Effector CD4-positive, alpha-beta T cell (primary cell): ENCODE results near the gene PYROXD2.
"Not testable (repeated sequence)": the region's sequence is repeated elsewhere in the genome, so short reads cannot be mapped to it uniquely, and the experiment has no call there.

Source experiments
- DNase-seq: peaks from one replicate; pipeline ENCODE4 v3.0.0-alpha.2; 2020

The PYROXD2 gene

GRCh38 chr10:98364432-98365102 is 50.4 kb downstream of the PYROXD2 start:
- DNase-seq: no peak

GRCh38 chr10:98363220-98363619 is 51.8 kb downstream of the PYROXD2 start:
- no peak for DNase-seq

GRCh38 chr10:98361131-98362025 is 53.6 kb downstream of the PYROXD2 start:
- DNase-seq: no peak

- DNase-seq: no peak
These were observed 57.7 kb downstream of the PYROXD2 start for GRCh38 chr10:98357194-98357822.

GRCh38 chr10:98354491-98354890 is 60.5 kb downstream of the PYROXD2 start:
- DNase-seq: no peak

GRCh38 chr10:98353170-98353569 is 61.8 kb downstream of the PYROXD2 start:
- no peak for DNase-seq

GRCh38 chr10:98351831-98352402 is 63.1 kb downstream of the PYROXD2 start:
- DNase-seq: no peak

GRCh38 chr10:98349508-98349922 is 65.5 kb downstream of the PYROXD2 start:
- DNase-seq: no peak

- DNase-seq: no peak
These were observed 68.1 kb downstream of the PYROXD2 start for GRCh38 chr10:98346847-98347246.

GRCh38 chr10:98344589-98345038 is 70.4 kb downstream of the PYROXD2 start:
- DNase-seq: no peak

GRCh38 chr10:98341701-98342100 is 73.3 kb downstream of the PYROXD2 start:
- not testable (repeated sequence) for DNase-seq

- DNase-seq: no peak
These were observed 74.1 kb downstream of the PYROXD2 start for GRCh38 chr10:98340940-98341310.

- DNase-seq: no peak
These were observed 74.6 kb downstream of the PYROXD2 start for GRCh38 chr10:98340261-98340939.

GRCh38 chr10:98339799-98340198 is 75.2 kb downstream of the PYROXD2 start:
- DNase-seq: no peak

- DNase-seq: no peak
These were observed 76.1 kb downstream of the PYROXD2 start for GRCh38 chr10:98338896-98339295.

- DNase-seq: no peak
These were observed 76.7 kb downstream of the PYROXD2 start for GRCh38 chr10:98338318-98338717.

- DNase-seq: no peak
These were observed 77.5 kb downstream of the PYROXD2 start for GRCh38 chr10:98337484-98337883.
